ENCODE data around the gene NCEH1.

GRCh38 chr3:172699031-172699430, 11.8 kb downstream of the NCEH1 start:
- TF ChIP-seq CTCF (IDR thresholded peaks at IDR 0.05; ENCODE audit: poor library complexity) (no peak), EZH2 (IDR thresholded peaks at IDR 0.05; ENCODE audit: borderline replicate concordance) (no peak), EZH2phosphoT487 (IDR thresholded peaks at IDR 0.05; ENCODE audit: low read depth, severe bottlenecking, unreplicated experiment) (no peak)
